ENCODE results near the gene DYRK1B.

GRCh38 chr19:39796000-39796498, 37.9 kb downstream of the DYRK1B start:
- no peak for TF ChIP-seq REST (IDR thresholded peaks at IDR 0.05; ENCODE audit: insufficient read depth in 1 of 2, low read depth in 2 of 2, low read length in 2 of 2)
- TF ChIP-seq POLR2AphosphoS5 (IDR thresholded peaks at IDR 0.05; ENCODE audit: low read depth, low read length), result no peak
